HG03571 (cell line): ENCODE data around the gene ZNF784.

Source experiments
- ATAC-seq: cut with Tn5 transposase; IDR thresholded peaks from one replicate; pipeline ENCODE4 v1.9.1; 2021; ENCODE audit not compliant: unreplicated experiment

Gene ZNF784, protein sequence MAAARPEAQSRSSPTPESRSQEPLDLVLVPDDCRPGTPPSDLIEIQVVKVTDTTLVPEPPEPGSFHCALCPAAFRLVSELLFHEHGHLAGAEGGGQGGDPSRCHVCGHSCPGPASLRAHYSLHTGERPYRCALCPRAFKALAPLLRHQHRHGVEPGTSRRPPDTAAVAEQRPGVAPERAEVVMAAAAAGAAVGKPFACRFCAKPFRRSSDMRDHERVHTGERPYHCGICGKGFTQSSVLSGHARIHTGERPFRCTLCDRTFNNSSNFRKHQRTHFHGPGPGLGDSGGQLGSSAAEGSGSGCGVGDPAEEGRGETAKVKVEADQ

DNA sequence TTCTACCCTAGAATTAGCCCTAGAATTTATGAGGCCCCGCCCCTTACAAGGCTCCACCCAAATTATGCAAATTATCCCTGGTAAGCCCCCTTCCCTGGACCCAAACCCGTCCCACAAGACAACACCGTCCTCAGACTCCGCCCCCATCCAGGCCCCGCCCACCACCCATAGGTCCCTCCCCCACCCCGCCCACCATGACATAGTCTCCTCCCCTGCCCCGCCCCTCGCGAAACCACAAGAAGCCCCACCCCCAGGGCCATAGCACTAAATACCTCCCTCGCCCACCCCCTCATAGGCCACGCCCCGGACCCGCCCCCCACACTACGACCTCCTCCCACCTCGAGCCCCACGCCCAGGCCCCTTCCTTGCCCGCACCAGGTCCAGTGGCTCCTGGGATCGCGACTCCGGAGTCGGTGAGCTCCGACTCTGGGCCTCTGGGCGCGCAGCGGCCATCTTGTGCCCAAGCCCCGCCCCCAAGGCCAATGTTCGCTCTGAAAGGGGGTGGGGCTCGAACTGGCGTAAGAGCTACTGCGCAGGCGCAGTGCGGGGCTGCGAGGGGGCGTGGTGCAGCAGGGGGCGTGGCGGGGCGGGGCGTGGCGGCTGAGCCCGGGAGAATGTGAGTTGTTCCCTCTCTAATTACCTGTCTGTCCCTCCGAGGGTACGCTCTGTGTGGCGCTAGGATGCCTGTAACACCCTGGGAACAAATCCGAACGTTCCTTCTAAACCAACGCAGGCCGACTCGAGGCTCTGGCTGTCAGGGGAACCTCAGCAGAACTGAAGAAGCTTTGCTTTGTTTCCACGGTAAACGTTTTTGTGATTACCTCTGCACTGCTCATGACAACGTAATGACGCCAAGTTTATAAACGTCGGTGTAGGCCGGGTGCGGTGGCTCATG is at the start of gene ZNF784:
ZNF784 (minus strand) TSS at position 458 of the 895 bp plus-strand sequence; CDS start at position 453, 5 bp downstream.
- no peak for ATAC-seq

DNA sequence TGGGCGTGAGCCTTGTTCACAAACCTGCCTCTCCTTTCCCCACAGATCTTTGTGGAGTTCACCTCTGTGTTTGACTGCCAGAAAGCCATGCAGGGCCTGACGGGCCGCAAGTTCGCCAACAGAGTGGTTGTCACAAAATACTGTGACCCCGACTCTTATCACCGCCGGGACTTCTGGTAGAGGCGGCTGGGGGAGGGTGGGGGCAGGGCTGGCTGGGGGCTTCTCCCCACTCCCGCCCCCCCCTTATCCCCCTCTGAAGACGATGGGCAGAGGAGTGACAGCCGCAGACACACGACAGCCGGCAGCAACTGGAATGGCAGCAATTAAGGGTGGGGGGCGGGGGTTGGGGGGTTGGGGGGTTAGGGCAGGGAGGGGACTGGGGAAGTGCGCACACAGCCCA is 49.5 kb upstream of the ZNF784 start:
- no peak for ATAC-seq

DNA sequence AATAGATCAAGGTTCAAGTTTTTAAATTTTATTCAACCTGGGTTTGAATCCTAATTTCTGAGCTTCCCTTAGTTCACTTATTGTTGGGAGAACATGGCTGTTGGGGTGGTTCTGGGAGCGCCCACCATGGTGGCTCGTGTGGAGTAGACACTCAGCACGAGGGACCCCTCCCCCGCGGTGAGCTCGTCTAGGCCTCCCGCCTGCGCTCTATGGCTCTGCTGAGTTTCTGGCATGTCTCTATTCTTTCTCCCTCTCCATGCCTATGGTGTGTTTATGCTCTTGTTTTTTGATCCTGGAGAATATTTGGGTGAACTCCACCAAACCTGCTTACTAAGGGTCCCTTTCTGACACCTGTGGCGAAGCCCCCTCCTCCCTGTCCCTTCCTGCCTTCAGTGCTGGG is 49.1 kb upstream of the ZNF784 start:
- no peak for ATAC-seq

DNA sequence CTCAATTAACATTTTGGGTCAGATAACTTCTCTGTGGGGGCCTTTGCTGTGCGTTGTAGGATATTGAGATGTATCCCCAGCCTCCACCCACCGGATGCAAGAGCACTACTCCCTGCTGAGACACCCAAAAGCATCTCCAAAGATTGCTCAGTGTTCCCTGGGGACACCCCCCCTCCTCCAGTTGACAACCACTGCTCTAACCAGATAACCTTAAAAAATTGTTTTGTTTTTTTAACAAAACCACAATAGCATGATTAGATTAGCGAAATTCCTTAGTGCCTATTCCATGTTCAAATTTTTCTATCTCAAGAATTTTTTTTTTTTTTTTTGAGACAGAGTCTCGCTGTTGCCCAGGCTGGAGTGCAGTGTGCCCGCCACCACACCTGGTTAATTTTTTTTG is 48.1 kb upstream of the ZNF784 start:
- no peak for ATAC-seq

DNA sequence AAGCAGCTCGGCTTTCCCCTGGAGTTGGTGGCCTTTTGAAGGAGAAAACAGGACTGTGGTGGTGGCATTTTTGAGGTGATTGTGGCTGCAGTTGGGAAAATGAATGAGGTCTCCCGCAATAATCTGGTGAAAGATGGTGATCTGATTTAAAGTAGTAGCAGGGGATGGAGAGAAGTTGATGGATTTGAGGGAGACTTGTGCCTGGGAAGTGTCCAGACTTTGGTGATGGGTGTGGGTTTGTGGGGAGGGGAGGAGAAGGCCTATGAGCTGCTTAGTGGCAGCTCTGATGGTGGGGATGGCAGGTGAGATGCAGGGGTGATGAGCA is 46.6 kb upstream of the ZNF784 start:
- ATAC-seq: no peak

DNA sequence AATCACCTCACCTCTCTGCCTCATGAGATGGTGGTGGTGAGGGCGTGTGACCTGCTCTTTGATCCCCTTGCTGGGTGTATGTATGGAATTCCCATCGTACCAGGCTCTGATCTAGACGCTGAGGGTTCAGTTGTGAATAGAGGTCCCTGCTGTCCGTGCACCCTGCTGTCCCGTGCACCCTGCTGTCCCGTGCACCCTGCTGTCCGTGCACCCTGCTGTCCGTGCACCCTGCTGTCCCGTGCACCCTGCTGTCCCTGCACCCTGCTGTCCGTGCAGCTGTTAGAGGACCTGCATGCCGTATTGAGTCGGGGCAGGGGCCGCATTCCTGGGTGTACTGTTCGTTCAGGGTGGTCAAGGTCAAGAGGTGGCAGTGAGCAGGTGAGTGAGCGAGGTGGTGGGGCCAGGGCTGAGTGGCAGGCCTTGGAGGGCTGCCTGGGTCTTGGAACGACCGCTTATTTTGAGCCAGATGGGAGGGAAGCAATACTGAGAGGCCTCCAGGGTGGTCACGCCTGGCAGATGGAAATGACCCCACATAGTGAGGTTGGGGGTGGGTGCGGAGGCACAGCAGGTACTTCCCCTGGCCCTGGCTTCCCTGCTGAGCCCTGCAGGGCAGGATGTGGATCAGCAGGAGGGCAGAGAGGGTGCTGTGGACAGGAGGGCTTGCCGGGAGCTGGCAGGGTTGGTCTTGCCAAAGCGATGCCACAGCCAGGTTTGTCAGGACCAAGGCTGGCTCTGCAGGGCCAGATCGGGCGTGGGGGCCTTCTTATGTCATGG is 46.1 kb upstream of the ZNF784 start:
- ATAC-seq: no peak

DNA sequence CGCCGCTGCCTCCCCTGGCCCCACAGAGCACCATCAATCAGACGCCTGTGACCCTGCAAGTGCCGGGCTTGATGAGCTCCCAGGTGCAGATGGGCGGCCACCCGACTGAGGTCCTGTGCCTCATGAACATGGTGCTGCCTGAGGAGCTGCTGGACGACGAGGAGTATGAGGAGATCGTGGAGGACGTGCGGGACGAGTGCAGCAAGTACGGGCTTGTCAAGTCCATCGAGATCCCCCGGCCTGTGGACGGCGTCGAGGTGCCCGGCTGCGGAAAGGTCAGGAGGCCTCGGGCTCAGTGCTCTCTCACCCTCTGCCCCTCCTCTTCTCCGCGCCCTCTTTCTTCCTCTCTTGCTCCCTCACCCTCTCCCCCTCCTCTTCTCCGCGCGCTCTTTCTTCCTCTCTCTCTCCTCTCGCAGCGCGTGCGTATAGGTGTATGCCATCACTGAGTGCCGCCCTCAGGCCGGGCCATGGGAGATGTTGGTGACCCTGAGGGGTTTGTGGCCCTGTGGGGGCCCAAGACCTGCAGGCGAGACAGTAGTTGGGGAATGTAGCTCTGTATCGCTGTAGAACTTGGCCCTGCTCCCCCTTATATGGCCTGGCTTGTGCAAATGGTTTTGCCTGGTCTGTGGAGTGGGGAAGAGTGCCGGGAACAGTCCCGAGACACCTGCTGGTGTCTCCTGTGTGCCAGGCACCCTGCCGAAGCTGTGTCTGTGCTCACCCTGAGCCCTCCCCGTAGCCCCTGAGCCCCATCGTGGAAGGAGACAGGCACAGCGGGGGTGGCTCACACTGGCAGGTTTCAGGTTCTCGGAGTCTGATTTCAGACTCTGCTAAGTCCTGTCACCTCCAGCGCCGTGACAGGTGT is 45.3 kb upstream of the ZNF784 start:
- no peak for ATAC-seq

DNA sequence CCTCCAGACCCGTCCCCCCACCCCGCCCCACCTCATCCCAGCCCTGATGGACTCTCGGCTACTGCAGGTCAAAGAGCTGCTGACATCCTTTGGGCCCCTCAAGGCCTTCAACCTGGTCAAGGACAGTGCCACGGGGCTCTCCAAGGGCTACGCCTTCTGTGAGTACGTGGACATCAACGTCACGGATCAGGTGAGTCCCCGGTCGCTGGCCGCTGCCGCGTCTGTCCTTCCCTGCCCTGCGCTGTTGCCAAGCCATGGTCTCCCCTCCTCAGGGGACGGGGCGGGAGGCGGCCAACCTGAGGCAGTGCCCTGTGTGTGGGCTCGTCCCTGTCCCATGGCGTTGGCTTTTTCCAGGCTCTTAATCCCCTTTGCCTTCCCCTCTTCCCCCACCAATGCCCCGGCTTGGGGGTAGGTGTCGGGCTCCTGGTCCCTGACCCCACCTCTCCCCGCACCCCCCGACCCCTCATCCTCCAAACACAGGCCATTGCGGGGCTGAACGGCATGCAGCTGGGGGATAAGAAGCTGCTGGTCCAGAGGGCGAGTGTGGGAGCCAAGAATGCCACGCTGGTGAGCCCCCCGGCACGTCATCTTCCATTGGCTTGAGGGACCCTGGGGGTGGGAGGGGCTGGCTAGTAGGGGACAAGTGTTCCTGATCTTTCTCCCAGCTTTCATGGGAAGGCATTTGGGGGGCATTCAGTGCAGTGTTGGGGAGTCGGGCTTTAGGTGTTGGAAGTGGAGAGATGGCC is 44.4 kb upstream of the ZNF784 start:
- ATAC-seq: no peak

DNA sequence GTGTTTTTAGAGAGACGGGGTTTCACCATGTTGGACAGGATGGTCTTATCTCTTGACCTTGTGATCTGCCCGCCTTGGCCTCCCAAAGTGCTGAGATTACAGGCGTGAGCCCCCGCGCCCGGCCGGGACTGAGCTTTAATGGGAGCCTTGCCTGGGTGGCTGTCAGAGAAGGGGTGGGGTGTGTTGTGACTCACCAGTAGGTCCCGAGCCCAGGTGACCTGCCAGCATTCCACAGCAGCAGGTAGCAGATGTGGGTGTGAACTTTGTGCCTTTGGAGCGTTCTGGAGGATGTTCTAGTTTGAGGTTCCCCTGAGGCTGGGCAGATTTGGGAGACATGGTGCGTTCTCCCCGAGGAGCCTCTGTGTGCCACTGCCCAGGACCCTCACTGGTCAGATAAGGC is 43.6 kb upstream of the ZNF784 start:
- no peak for ATAC-seq

DNA sequence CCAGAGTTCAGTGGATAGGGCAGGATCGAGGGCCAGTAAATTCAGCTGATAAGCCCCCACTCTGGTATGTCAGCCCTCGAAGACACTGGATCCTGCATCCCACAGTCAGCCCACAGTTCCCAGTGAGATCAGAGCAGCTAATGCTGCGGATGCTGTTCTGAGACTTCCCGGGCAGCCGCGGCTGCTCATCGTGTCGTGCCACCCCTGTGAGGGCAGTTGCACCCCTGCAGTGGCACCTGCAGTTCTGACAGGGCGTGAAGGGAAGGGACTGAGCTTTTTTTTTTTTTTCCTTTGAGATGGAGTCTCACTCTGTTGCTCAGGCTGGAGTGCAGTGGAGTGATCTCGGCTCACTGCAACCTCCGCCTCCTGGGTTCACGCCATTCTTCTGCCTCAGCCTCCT is 43.1 kb upstream of the ZNF784 start:
- no peak for ATAC-seq

DNA sequence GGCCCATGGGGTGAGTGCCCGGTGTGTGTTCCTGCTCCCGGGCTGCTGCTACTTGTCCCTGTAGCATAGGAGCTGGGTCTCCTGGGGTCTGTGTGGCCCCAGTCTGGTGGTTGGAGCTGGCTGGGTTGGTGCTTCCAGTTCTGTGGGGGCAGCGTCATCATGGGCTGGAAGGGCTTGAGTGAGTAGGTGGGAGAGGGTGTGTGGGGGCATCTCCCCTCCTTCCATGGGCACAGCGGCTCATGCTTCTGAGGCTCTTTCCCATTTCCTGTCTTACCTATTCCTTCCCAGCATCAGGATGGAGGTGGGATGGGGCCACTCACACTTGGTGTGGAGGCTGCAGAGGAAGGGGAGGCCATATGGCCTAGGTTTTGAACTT is 42.6 kb upstream of the ZNF784 start:
- ATAC-seq: no peak

DNA sequence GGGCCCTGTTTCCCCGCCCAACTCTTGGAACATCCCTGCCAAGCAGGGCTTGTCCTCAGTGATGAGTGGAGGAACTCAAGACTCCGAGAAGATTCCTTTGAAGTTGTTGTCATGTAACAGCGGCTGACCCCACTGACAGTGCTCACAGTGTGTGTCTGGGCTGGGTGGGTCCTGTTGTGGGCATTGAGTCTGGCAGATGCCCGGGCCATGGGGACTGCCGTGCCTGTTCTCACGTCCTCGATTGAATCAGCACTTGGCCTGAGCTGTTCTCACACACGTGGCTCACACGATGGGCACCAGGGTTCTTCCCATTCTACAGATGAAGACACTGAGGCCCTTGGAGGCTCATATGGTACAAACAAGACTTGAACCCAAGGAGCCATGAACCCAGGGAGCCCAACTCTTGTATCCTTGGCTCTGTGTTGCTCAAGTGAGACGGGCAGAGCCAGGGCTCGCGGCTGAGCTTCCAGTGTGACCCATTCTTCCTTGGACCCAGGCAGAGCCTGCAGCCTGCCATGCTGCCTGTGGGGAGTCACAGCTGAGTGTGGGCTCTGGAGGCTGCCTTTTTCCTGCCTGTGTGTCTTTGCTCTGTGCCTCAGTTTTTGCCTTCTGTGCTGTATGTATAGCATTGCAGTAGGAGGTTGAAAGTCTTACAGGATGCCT is 42.1 kb upstream of the ZNF784 start:
- ATAC-seq: no peak

DNA sequence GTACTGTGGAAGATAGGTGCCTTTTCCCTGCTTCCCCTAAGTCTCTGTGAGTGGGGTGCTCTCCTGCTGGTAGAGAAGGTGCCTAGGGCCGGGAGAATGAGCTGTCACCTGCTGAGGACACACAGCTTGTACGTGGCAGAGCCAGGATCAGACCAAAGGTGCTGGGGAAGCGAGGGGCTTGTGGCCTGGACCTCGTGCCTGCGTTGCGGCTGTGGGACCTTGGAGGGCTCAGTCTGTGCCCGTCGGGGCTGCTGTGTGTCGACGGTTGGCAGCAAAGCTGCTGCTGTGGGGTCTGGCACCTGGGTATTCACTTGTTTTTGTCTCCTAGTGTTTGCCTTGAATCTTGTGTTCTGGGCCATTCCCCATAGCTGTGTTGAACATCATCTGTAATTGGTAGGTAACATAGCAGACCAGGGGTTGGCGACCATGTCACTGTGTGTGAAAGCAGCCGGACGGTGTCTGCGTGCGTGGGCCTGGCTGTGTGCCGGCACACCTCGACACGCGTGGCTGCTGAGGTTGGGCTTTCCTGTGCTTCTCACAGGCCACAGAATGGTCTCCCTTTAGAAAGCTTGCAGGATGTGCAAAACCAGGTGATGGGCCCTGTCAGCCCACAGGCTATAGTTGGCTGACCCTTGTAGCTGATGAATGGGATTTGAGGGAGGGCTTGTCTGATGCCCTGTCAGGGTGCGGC is 39.6 kb upstream of the ZNF784 start:
- no peak for ATAC-seq

DNA sequence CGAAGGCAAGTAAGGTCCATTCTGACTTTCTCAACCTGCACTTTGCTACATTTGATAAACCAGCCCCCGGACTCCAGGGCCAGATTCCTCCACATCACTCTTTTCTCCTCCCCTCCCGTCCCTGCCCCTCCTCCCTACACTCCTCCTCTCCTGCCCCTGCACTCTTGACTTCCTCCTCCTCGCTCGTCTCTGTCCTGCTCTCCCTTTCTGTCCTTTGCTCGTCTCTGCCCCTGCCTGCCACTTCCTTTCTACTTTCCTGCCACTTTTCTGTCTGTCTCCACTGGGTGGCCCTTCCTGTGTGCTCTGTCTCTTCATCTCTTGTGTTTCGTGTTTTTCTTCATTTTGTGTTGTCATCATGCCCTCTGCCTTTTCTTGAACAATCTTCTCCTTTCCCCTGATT is 37.5 kb upstream of the ZNF784 start:
- no peak for ATAC-seq

DNA sequence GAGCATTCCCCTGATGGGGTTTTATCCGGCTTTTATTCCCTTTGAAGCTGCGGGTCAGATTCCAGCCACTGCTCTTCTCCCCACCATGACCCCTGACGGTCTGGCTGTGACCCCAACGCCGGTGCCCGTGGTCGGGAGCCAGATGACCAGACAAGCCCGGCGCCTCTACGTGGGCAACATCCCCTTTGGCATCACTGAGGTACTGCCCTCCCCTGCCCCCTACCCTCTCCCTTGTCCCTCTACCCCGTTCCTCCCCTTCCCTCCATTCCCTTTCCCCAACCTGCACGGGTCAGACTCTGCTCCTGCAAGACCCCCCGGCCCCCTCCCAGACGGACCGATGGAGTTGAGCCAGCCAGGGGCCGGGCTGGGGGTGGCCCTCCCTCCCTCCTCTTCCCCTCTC is 36.6 kb upstream of the ZNF784 start:
- no peak for ATAC-seq

DNA sequence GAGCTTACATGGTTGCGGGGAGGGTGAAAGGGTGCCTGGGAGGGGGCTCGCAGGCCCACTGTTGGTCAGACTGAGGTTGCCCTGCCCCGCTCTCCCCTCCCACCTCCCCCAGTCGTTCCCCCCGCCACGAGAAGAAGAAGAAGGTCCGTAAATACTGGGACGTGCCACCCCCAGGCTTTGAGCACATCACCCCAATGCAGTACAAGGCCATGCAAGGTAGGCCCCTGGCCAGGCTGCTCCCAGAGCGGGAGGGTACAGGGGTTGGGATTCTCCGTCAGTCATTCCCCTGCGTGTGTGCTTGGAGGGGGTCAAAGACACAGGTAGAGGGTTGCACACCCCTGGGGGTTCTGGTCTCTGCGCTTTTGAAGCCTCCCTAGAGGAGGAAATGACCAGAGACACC is 36.0 kb upstream of the ZNF784 start:
- ATAC-seq: no peak

DNA sequence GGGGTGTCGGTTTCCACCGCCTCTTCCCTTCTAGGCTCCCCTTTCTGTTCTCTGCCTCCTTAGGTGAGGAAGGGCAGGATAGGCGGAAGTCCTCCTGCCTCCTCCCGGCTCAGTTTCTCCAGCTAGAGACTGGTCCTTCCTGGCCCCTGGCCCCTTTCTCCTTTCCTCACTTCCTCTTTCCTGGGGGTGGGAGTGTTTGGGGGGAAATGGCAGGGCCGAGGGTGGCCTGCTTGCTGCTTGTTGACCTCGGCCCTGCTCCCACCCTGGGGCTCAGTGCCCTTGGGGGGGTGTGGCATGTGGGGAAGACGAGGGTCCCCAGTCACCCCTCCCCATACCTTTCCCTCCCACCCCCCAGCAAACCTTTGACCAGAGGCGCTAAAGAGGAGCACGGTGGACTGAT is 35.5 kb upstream of the ZNF784 start:
- ATAC-seq: no peak

DNA sequence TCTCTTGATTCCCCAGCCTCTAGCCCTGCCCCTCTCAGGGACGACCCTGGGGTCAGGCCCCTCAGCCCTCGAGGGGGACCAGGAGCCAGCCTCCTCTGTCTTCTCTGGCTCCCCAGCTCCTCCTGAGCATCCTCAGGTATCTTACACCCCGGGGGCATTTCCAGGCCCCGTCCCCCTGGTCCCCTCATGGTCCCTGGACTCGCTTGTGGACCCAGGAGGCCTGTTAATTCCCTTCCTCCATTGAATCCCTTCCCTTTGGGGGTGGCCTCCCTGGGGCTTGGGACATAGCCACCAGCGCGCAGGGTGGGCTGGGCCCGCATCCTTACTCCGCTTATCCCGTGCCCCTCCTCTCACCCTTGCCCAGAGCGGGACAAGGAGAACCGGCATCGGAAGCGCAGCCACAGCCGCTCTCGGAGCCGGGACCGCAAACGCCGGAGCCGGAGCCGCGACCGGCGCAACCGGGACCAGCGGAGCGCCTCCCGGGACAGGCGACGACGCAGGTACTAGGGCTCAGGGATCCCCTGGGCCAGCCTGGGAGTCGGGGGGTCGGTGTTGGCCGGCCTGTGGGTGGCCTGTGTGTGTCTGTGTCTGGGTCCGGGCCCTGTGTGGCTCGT is 34.6 kb upstream of the ZNF784 start:
- no peak for ATAC-seq
